Aorta (tissue), 5 donors: Measurements from ENCODE around the gene NFKBIE. TPM values are rescaled to one million over a fixed set of nuclear protein-coding genes. Genes with fewer than 3 reads are reported as not detected.

Experiments
- ATAC-seq: fragments of 200-7000 bp; cut with Tn5 transposase; one replicate; pipeline ENCODE4 v1.9.1; 2022; ENCODE audit warnings: moderate library complexity; ENCODE audit not compliant: low FRiP score
- DNase-seq, 2 donors: peaks; one replicate each; pipeline ENCODE4 v3.0.0-alpha.2; 2020
- H3K27ac ChIP-seq, 2 donors: one replicate each; pipeline ENCODE4 v1.5.1; 2013; ENCODE audit warnings: low read length in 2 of 2, mild to moderate bottlenecking in 2 of 2, moderate library complexity in 2 of 2, control low read depth in 1 of 2, inconsistent platforms in 1 of 2, low read depth in 1 of 2
- H3K27me3 ChIP-seq, 2 donors: one replicate each; pipeline ENCODE4 v1.6.1; 2013; ENCODE audit warnings: control low read depth in 1 of 2, low read length in 1 of 2, mild to moderate bottlenecking in 1 of 2, moderate library complexity in 1 of 2; ENCODE audit not compliant: insufficient read depth in 2 of 2, control insufficient read depth in 1 of 2
- H3K36me3 ChIP-seq, 2 donors: one replicate each; pipeline ENCODE4 v1.6.1; 2013; ENCODE audit warnings: control low read depth in 1 of 2, low read length in 1 of 2, mild to moderate bottlenecking in 1 of 2; ENCODE audit not compliant: insufficient read depth in 2 of 2, control insufficient read depth in 1 of 2
- H3K4me1 ChIP-seq, 2 donors: one replicate each; pipeline ENCODE4 v1.6.1; 2013; ENCODE audit warnings: low read length in 2 of 2, control low read depth in 1 of 2, mild to moderate bottlenecking in 1 of 2, moderate library complexity in 1 of 2; ENCODE audit not compliant: insufficient read depth in 2 of 2, control insufficient read depth in 1 of 2
- H3K4me3 ChIP-seq, 2 donors: one replicate each; pipeline ENCODE4 v1.5.1; 2013; ENCODE audit warnings: low read length in 2 of 2, control low read depth in 1 of 2, mild to moderate bottlenecking in 1 of 2
- H3K9me3 ChIP-seq: one replicate; pipeline ENCODE4 v1.6.1; 2013; ENCODE audit warnings: mild to moderate bottlenecking, low read length; ENCODE audit not compliant: control insufficient read depth
- WGBS, 2 donors: extraction: QIAGEN DNeasy Blood & Tissue Kit; methylation state at CpG; one replicate each; pipeline ENCODE4 v1.1.7; 2013; 5-methylcytosine and 5-hydroxymethylcytosine counted together
- intact Hi-C, 2 donors: fragments of 100-400 bp; cut with DNase I; formaldehyde crosslinking; loops; one replicate each; pipeline versions ENCODE4 v1.14.2 to v1.15.0; 2022
- polyA plus RNA-seq, 2 donors: library from polyadenylated mRNA; stranded (reverse); fragments of 200-250 nt; gene quantifications; one replicate each; pipeline ENCODE4 v1.2.3, GENCODE V29; 2013
- total RNA-seq, 2 donors: library from RNA; stranded (reverse); fragmentation: NEBNext Ultra II Directional; extraction: Animal tissue kit (Norgen Biotek cat#: 25700); gene quantifications; one replicate each; pipeline ENCODE4 v1.2.1, GENCODE V29; 2021
- donor health status: healthy with polysubstance abuse.
- donor health status: Bipolar disorder and iron deficiency.
- donor health status: DM: no; HTN: no; CAD: no.
- donor health status: DM: no; HTN: no; CAD: no.
- donor health status: DM: yes; HTN: yes; CAD: no.

NFKBIE gene
- total and polyA plus RNA-seq, 4 donors, result 3.5 to 10.9 (median 4.9) TPM

- 25 to 33% methylated on average over 7 of the region's 7 CpGs for WGBS, 2 donors
- ATAC-seq (no peak), DNase-seq (no peak)
- intact Hi-C loops, result no loop called here
- H3K27me3 ChIP-seq, result no peaks in the 10 kb centered on the region
- H3K4me3 ChIP-seq, result no peak overlapping the region
- H3K27ac ChIP-seq, result no peak overlapping the region
- no peaks in the 10 kb centered on the region for H3K9me3 ChIP-seq
- no peaks in the 10 kb centered on the region for H3K4me1 ChIP-seq
- H3K36me3 ChIP-seq, result no peaks in the 10 kb centered on the region
Measured at GRCh38 chr6:44289726-44290260, 24.4 kb upstream of the NFKBIE start.

GRCh38 chr6:44286747-44287146 is 21.4 kb upstream of the NFKBIE start:
- ATAC-seq (no peak), DNase-seq (no peak)
- Histone ChIP-seq H3K36me3 (no peaks in the 10 kb centered on the region), H3K4me1 (no peaks in the 10 kb centered on the region), H3K27ac (no peak overlapping the region), H3K9me3 (no peaks in the 10 kb centered on the region), H3K27me3 (no peaks in the 10 kb centered on the region), H3K4me3 (no peak overlapping the region)
- intact Hi-C loops, result no loop called here
- 37 to 64% methylated on average over 2 of the region's 2 CpGs for WGBS, 2 donors

- intact Hi-C loops, result no loop called here
- Histone ChIP-seq H3K4me3 (no peak overlapping the region), H3K27ac (no peak overlapping the region), H3K9me3 (no peaks in the 10 kb centered on the region), H3K4me1 (no peaks in the 10 kb centered on the region), H3K36me3 (no peaks in the 10 kb centered on the region), H3K27me3 (no peaks in the 10 kb centered on the region)
- no peak for ATAC-seq
- DNase-seq, result no peak
- 89 to 92% methylated on average over 12 of the region's 12 CpGs for WGBS, 2 donors
Measured at GRCh38 chr6:44286285-44286565, 20.9 kb upstream of the NFKBIE start.

- H3K36me3 ChIP-seq, result no peaks in the 10 kb centered on the region
- no peak for DNase-seq
- no peaks in the 10 kb centered on the region for H3K4me1 ChIP-seq
- no peaks in the 10 kb centered on the region for H3K27me3 ChIP-seq
- no peak for ATAC-seq
- no peaks in the 10 kb centered on the region for H3K9me3 ChIP-seq
- H3K4me3 ChIP-seq, result no peak overlapping the region
- no peak overlapping the region for H3K27ac ChIP-seq
- intact Hi-C loops, result no loop called here
- 68 to 76% methylated on average over 25 of the region's 25 CpGs for WGBS, 2 donors
Measured at GRCh38 chr6:44285552-44286284, 20.4 kb upstream of the NFKBIE start.

GRCh38 chr6:44284867-44285266 is 19.5 kb upstream of the NFKBIE start:
- H3K4me3 ChIP-seq, result no peak overlapping the region
- no peaks in the 10 kb centered on the region for H3K4me1 ChIP-seq
- intact Hi-C loops, result no loop called here
- WGBS, 2 donors, result 52 to 60% methylated on average over 4 of the region's 4 CpGs
- H3K27ac ChIP-seq, result no peak overlapping the region
- DNase-seq (no peak), ATAC-seq (no peak)
- no peaks in the 10 kb centered on the region for H3K9me3 ChIP-seq
- H3K36me3 ChIP-seq, result no peaks in the 10 kb centered on the region
- no peaks in the 10 kb centered on the region for H3K27me3 ChIP-seq

- H3K27ac ChIP-seq, result no peak overlapping the region
- no peak for ATAC-seq
- no peak overlapping the region for H3K4me3 ChIP-seq
- intact Hi-C loops, result no loop called here
- H3K36me3 ChIP-seq, result no peaks in the 10 kb centered on the region
- DNase-seq, result no peak
- no peaks in the 10 kb centered on the region for H3K4me1 ChIP-seq
- H3K27me3 ChIP-seq, result no peaks in the 10 kb centered on the region
- no peaks in the 10 kb centered on the region for H3K9me3 ChIP-seq
- WGBS, 2 donors, result 50 to 59% methylated on average over 2 of the region's 2 CpGs
Measured at GRCh38 chr6:44284121-44284520, 18.8 kb upstream of the NFKBIE start.

- Histone ChIP-seq H3K27ac (no peak overlapping the region), H3K27me3 (no peaks in the 10 kb centered on the region), H3K9me3 (no peaks in the 10 kb centered on the region), H3K4me1 (no peaks in the 10 kb centered on the region), H3K36me3 (no peaks in the 10 kb centered on the region), H3K4me3 (no peak overlapping the region)
- DNase-seq (no peak), ATAC-seq (no peak)
- intact Hi-C loops, result no loop called here
- 73 to 79% methylated on average over 9 of the region's 9 CpGs for WGBS, 2 donors
Measured at GRCh38 chr6:44278774-44279697, 13.7 kb upstream of the NFKBIE start.

- DNase-seq (no peak), ATAC-seq (no peak)
- 78 to 79% methylated on average over 3 of the region's 3 CpGs for WGBS, 2 donors
- intact Hi-C loops, result no loop called here
- Histone ChIP-seq H3K9me3 (no peaks in the 10 kb centered on the region), H3K27ac (no peak overlapping the region), H3K36me3 (no peaks in the 10 kb centered on the region), H3K27me3 (no peaks in the 10 kb centered on the region), H3K4me3 (no peak overlapping the region), H3K4me1 (no peaks in the 10 kb centered on the region)
Measured at GRCh38 chr6:44278315-44278714, 13.0 kb upstream of the NFKBIE start.

GRCh38 chr6:44277763-44278162 is 12.4 kb upstream of the NFKBIE start:
- DNase-seq, result no peak
- 86 to 87% methylated on average over 7 of the region's 7 CpGs for WGBS, 2 donors
- no peaks in the 10 kb centered on the region for H3K27me3 ChIP-seq
- no peak for ATAC-seq
- no peaks in the 10 kb centered on the region for H3K36me3 ChIP-seq
- H3K27ac ChIP-seq, result no peak overlapping the region
- H3K4me1 ChIP-seq, result no peaks in the 10 kb centered on the region
- intact Hi-C loops, result no loop called here
- H3K9me3 ChIP-seq, result no peaks in the 10 kb centered on the region
- H3K4me3 ChIP-seq, result no peak overlapping the region
